Activated CD4-positive, alpha-beta T cell treated with anti-CD3 and anti-CD28 coated beads, Interleukin-2, Interleukin-6, amounts not matched to agents 100 ng/mL and 50 ng/mL, durations not matched to agents 16 hours and 8 hours (primary cell): ENCODE results near the gene TNFAIP6.
A peak's percentile ranks its signal among the peaks of the same experiment; 100 is the strongest.
"Not testable (repeated sequence)": the region's sequence is repeated elsewhere in the genome, so short reads cannot be mapped to it uniquely, and the experiment has no call there.

Source experiments
- DNase-seq: peaks from one replicate; pipeline ENCODE4 v3.0.0-alpha.2; 2020

Gene TNFAIP6

GRCh38 chr2:151361674-151362370 is 4.4 kb downstream of the TNFAIP6 start:
- DNase-seq = no peak

DNA sequence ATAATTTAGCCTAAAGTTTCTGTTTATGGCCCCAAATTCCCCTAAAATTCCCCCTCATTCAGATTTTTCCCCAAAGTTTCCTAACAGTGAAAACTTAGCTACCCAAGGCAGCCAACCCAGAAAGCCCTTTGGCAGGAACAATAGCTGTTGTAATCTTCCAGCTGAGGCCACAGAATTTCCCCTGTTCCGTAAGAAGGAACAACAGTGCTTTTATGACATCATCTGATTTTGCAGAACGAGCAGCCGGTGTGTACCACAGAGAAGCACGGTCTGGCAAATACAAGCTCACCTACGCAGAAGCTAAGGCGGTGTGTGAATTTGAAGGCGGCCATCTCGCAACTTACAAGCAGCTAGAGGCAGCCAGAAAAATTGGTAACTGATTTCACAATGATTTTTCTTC is 6.3 kb downstream of the TNFAIP6 start:
- no peak for DNase-seq

DNA sequence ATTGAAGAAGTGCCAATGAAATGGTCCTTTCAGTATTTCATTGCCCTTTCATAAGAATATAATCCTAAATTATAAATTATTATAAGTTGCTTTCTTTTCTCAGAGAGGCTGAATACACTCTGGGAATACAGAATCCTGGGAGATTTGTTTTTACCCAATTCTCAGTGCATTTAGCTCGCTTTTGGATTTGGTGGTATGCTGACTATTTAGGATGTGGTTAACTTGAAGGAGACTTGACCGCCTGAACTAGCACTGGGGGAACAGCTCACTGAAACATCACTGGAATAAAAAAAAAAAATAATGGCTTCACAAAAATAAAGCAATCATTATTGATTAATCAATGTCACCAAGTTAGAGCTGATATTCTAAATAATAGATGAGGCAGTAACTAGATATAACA is 10.2 kb downstream of the TNFAIP6 start:
- no peak for DNase-seq

DNA sequence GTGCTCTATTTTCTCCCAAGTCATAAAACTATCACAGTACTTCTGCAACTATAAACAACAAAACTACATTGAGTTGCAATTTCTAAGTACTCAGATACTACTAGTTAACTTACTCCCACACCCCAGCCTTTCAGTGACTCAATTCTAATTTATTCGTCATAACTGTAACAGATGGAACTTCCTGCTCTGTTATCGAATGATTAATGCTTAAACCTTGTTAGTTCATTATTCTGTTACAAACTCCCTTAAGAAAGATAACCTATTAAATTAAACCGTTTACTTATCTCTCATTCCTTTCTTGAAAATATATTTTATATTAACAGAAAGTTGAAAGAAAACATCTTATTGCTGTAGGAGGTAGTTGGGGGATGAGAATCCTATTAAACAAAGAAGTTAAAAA is 17.0 kb downstream of the TNFAIP6 start:
- DNase-seq = peak; percentile 69

DNA sequence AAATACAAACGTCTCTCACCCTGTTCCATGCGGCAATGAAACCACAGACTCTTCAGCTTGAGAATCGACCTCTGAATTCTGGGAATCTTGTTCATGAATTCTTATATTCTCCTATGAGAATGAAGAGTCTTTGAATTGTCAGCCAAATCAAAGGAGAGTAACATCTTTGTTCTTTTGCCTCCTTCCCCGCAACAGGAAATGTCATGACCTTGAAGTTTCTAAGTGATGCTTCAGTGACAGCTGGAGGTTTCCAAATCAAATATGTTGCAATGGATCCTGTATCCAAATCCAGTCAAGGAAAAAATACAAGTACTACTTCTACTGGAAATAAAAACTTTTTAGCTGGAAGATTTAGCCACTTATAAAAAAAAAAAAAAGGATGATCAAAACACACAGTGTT is 21.8 kb downstream of the TNFAIP6 start:
- DNase-seq = no peak

DNA sequence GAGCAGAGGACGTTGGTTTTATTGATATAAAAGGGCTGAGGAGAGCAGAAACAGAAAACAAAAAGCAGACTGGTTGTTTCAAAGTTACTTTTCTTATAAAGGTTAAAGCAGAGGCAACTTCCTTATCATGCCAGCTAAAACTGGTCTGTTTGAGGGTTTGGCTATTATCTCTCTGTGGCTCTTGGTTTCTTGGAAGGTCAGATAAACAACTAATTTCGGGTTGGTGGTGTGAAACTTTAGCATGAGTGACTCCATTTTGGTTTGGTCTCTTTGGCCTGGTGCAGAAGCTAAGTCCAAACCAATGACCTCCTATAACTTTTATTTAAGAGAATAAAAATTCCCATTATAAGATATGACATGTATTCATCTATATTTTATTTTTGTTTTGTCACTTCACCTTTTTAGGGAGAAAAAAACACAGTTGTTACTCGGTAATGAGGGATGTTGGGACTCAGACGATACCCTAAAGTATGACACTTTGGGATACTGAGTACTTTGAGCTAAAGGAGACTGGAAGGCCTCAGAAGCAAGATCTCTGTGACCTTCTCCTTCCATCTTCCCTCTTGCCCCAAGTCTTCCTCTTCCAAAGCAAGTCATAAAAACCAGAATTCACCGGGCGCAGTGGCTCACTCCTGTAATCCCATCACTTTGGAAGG is 23.3 kb downstream of the TNFAIP6 start:
- DNase-seq = no peak

DNA sequence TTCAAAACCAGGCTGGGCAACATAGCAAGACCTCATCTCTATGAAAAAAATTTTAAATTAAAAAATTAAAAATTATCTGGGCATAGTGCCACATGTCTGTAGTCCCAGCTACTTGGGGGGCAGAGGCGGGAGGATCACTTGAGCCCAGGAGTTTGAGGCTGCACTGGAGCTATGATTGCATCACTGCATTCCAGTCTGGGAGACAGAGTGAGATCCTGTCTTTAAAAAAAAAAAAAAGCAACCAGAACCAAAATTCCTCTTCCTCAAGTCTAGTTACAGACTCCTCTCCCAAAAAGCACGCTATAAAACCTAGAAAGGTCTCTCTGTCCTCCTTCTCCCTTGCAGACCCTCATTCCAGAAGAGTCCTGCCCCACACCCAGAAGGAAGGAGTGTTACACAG is 23.9 kb downstream of the TNFAIP6 start:
- DNase-seq = no peak

GRCh38 chr2:151388011-151388410 is 30.6 kb downstream of the TNFAIP6 start:
- DNase-seq = no peak

DNA sequence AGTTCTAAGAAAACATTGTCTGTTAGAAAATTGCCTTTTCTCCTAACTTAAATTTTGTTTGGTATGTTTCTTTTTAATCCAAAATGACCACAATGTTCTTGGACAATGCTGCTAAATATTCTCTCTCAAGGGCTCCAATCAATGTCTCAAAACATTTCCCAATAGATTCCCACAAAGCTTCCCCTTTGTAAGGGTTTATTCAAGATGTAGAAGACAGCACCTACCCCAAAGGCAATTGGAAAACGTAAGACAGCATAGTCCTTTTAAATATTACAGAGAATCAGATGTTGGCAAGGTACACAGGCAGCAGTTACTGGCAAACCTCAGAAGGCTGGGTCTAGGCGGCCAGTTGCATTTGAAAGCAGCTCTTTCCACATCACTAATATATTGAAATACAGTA is 34.0 kb downstream of the TNFAIP6 start:
- DNase-seq = no peak

DNA sequence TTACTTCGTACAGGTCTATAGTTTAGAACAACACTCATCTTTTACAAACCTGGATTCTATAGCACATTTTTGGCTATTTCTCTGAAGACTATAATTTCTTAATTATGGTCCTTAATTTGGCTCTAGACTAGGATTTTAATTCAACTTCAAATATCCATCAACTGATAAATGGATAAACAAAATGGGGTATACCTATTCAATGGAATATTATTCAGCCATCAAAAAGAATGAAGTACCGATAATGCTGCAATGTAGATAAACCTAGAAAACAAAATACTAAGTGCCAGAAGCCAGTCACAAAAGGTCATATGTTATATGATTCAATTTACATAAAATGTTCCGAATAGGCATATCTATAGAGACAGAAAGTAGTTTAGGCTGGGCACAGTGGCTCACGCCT is 37.1 kb downstream of the TNFAIP6 start:
- DNase-seq = no peak

DNA sequence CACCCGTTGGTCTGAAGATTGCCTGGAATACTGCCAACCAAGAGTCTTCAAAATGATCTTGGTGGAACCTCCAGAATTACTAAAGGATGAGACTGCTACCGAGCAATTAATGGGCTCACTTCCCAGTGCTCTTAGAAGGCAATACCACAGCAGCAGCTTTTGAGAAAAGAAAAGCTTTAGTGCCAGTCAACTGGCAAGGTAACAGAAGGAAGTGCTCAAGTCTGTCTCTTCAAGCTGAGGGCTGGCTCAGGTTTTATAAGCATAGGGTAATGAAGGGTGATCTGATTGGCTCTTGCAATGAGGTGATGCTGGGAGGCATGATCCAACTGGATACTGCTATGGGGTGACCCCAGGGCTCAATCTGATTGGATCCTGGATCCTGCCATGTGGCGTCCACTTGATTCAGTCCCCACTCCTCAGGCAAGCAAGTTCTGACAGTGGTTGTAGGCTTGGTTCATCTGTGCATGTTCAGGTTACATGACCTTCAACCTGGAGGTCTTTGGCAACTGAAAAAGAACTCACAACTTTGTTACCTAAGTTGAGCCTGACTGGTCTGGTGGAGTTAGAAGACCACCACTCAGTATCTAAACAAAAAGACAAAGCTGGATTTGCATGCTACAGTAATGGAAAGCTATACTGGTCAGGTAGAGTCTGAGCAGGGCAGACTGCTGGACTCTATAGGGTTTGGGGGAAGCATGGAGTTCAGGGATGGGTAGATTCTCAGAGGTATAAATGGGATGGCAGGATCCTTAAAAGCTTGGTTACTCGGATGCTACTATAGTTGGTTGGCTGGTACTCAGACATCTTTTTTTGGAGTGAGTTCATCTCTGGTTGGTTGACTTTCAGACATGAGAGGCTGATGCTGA is 38.4 kb downstream of the TNFAIP6 start:
- no peak for DNase-seq

GRCh38 chr2:151399981-151400380 is 42.6 kb downstream of the TNFAIP6 start:
- no peak for DNase-seq

- no peak for DNase-seq
These were observed 43.8 kb downstream of the TNFAIP6 start for GRCh38 chr2:151401149-151401548.

GRCh38 chr2:151403914-151404313 is 46.5 kb downstream of the TNFAIP6 start:
- no peak for DNase-seq

DNA sequence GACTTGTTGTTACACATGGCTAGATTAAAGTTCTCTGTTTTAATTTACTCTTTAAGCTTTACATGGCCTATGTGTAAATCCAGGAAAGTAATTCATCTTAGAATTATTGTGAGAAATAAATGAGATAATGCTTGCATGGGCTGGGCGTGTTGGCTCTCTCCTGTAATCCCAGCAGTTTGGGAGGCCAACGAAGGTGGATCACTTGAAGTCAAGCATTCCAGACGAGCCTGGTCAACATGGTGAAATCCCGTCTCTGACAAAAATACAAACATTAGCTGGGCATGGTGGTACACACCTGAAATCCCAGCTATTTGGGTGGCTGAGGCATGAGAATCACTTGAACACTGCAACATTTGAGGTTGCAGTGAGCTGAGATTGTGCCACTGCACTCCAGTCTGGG is 48.0 kb downstream of the TNFAIP6 start:
- DNase-seq = no peak

GRCh38 chr2:151407281-151407680 is 49.9 kb downstream of the TNFAIP6 start:
- DNase-seq = no peak

DNA sequence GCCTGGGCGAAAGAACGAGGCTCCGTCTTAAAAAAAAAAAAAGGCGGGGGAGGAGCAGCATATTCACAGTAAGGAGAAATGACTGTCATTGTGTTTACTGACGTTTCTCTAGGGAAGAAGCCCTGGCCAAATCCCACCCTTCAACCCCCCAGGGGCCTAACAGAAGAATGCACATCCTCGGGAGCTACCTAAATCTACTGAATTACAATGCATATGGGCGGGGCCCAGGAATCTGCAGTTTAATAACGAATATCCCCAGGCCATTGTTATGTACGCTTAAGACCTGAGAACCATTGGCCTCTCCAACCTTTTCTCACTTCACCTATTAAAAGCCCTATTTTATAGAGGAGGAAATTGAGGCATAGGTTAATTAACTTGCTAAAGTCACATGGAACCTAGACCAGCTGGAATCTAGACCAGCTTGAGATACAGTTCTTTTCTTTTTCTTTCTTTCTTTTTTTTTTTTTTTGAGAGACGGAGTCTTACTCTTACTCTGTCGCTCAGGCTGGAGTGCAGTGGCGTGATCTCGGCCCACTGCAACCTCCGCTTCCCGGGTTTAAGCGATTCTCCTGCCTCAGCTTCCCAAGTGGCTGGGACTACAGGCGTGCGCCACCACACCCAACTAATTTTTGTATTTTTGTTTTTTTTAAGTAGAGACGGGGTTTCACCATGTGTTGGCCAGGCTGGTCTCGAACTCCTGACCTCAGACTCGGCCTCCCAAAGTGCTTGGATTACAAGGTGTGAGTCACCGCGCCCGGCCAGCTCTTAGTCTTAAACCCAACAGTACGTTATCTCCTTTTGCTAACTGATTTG is 51.6 kb downstream of the TNFAIP6 start:
- no peak for DNase-seq

DNA sequence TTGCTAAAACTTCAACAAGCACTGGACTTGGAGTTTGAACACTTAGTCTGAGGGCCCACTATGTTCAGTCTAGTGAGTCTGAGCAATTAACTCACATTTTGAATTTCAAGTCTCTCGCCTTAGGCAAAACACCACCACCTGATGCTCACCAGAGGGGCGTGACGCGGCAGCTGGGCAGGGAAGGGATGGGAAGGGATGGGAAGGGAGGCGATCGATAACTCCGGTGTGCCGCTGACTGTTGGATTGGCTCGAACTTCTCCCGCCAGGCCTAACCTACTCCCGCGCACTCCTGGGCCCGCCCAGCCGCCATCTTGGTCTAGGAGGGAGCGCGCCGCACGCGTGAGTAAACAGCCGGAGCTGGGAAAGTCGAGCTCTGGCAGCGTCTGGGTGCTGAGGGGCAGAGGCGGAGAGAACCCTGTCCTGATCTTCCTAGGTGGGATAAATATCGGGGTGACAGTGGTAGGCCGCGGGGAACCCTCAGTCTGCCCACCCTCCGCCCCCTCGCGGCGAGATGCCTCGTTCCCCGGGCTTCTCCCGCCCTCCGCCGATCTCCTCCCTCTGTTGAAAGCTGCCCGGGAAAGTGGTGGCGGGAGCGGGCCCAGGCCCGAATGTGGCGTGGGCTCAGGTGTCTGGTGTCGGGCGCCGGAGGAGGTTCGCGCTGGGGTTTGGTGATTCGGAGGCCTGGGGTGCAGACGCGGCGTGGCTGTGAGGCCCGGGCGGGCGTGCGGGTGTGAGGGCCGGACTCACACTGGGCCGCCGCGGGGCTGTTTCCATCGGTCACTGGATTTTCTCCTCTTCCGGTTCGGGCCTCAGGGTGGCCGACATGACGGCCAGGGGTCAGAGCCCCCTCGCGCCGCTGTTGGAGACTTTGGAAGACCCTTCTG is 52.5 kb downstream of the TNFAIP6 start, which contains the start of gene RIF1:
RIF1 (plus strand) TSS at position 302 of the 884 bp plus-strand sequence; CDS start at position 824, 522 bp downstream.
- DNase-seq = peak; percentile 90

GRCh38 chr2:151410485-151410834 is 53.1 kb downstream of the TNFAIP6 start:
- peak; percentile 62 for DNase-seq

GRCh38 chr2:151417650-151418049 is 60.3 kb downstream of the TNFAIP6 start:
- no peak for DNase-seq

DNA sequence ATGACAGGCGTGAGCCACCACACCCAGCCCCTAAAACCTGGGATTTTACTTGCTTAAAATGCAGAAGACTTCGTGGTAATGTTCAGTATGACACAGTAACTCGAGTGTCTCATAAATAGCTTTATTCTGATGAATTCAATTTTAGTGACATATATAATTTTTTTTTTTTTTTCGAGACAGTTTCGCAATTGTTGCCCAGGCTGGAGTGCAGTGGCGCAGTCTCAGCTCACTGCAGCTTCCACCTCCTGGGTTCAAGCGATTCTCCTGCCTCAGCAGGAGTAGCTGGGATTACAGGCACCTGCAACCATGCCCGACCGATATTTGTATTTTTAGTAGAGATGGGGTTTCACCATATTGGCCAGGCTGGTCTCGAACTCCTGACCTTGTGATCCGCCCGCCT is 64.3 kb downstream of the TNFAIP6 start:
- not testable (repeated sequence) for DNase-seq

DNA sequence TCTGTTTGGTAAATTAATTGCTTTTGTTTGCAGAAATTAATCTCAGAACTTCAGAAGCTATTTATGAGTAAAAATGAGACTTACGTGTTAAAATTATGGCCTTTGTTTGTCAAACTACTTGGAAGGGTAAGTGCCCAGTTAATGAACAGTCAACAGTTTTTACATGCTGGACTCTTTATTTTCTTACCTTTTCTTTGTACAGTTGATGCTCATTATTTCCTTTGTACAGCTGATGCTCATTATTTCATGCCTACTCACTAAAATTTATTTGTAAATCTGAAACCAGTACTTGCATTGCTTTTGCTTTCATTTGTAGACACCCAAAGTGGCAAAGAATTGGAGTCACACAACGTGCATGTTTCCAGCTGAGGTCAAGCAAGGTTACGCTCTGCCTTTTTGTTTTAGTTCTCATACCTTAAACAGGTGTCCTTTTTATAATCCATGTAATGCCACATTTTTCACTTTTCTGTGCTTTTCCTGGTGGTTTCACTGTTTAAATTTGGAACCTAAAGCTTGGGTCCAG is 65.6 kb downstream of the TNFAIP6 start:
- DNase-seq = peak; percentile 45
